Measurements from ENCODE around the gene DPF3.

DPF3 gene

GRCh38 chr14:72692696-72693095, 201.2 kb downstream of the DPF3 start:
- no peaks in the 10 kb centered on the region for H3K4me1 ChIP-seq (ENCODE audit: low read length)
- H3K9me2 ChIP-seq (replicated peaks; ENCODE audit: insufficient read depth, low read length), result no peaks in the 10 kb centered on the region
- H3K9me3 ChIP-seq (replicated peaks; ENCODE audit: insufficient read depth, low read length), result no peaks in the 10 kb centered on the region
- no peaks in the 10 kb centered on the region for H4K20me1 ChIP-seq (ENCODE audit: insufficient read depth, low read length)
- no peak overlapping the region for H3K4me2 ChIP-seq (ENCODE audit: low read depth, low read length)
- H3K79me2 ChIP-seq (ENCODE audit: low read length), result no peaks in the 10 kb centered on the region
- no peaks in the 10 kb centered on the region for H3F3A ChIP-seq (ENCODE audit: insufficient read depth, low read length)
- H3K4me3 ChIP-seq (ENCODE audit: low read length), result no peak overlapping the region
- no peaks in the 10 kb centered on the region for H3K27me3 ChIP-seq (replicated peaks; ENCODE audit: insufficient read depth, low read length)
- DNase-seq, result no peak
- no peaks in the 10 kb centered on the region; the same call in 1 of the 2 replicates for H3K36me3 ChIP-seq (replicated peaks; ENCODE audit: insufficient read depth, low read length)
- H3K9ac ChIP-seq (ENCODE audit: low read length), result no peak overlapping the region
- TF ChIP-seq EZH2 (optimal IDR thresholded peaks at IDR 0.05; ENCODE audit: low read depth, low read length), result no peak
- no peak for TF ChIP-seq EZH2phosphoT487 (IDR thresholded peaks at IDR 0.05; ENCODE audit: low read length)
- TF ChIP-seq CTCF (IDR thresholded peaks at IDR 0.05; ENCODE audit: low read length), result no peak
- no peak overlapping the region for H2AFZ ChIP-seq (ENCODE audit: low read length)
- H3K27ac ChIP-seq (ENCODE audit: low read length), result no peak overlapping the region

GRCh38 chr14:72690324-72690723, 203.6 kb downstream of the DPF3 start:
- TF ChIP-seq CTCF (IDR thresholded peaks at IDR 0.05; ENCODE audit: low read length) (no peak), EZH2phosphoT487 (IDR thresholded peaks at IDR 0.05; ENCODE audit: low read length) (no peak), EZH2 (optimal IDR thresholded peaks at IDR 0.05; ENCODE audit: low read depth, low read length) (no peak)
- H3K4me1 ChIP-seq (ENCODE audit: low read length), result no peaks in the 10 kb centered on the region
- H3K27me3 ChIP-seq (replicated peaks; ENCODE audit: insufficient read depth, low read length), result no peaks in the 10 kb centered on the region
- H3K9me3 ChIP-seq (replicated peaks; ENCODE audit: insufficient read depth, low read length), result no peaks in the 10 kb centered on the region
- no peak overlapping the region for H3K4me3 ChIP-seq (ENCODE audit: low read length)
- no peak overlapping the region for H2AFZ ChIP-seq (ENCODE audit: low read length)
- H3K27ac ChIP-seq (ENCODE audit: low read length), result no peak overlapping the region
- H4K20me1 ChIP-seq (ENCODE audit: insufficient read depth, low read length), result no peaks in the 10 kb centered on the region
- no peak overlapping the region for H3K9ac ChIP-seq (ENCODE audit: low read length)
- no peaks in the 10 kb centered on the region; the same call in 1 of the 2 replicates for H3K36me3 ChIP-seq (replicated peaks; ENCODE audit: insufficient read depth, low read length)
- no peak for DNase-seq
- H3F3A ChIP-seq (ENCODE audit: insufficient read depth, low read length), result no peaks in the 10 kb centered on the region
- no peak overlapping the region for H3K4me2 ChIP-seq (ENCODE audit: low read depth, low read length)
- H3K9me2 ChIP-seq (replicated peaks; ENCODE audit: insufficient read depth, low read length), result no peaks in the 10 kb centered on the region
- H3K79me2 ChIP-seq (ENCODE audit: low read length), result no peaks in the 10 kb centered on the region

- Histone ChIP-seq H3F3A (ENCODE audit: insufficient read depth, low read length) (no peaks in the 10 kb centered on the region), H3K79me2 (ENCODE audit: low read length) (no peaks in the 10 kb centered on the region), H3K36me3 (replicated peaks; ENCODE audit: insufficient read depth, low read length) (no peaks in the 10 kb centered on the region), H3K9me2 (replicated peaks; ENCODE audit: insufficient read depth, low read length) (no peaks in the 10 kb centered on the region), H3K27ac (ENCODE audit: low read length) (no peak overlapping the region), H3K9me3 (replicated peaks; ENCODE audit: insufficient read depth, low read length) (no peaks in the 10 kb centered on the region), H2AFZ (ENCODE audit: low read length) (no peak overlapping the region), H3K9ac (ENCODE audit: low read length) (no peak overlapping the region), H4K20me1 (ENCODE audit: insufficient read depth, low read length) (no peaks in the 10 kb centered on the region), H3K4me2 (ENCODE audit: low read depth, low read length) (no peak overlapping the region), H3K27me3 (replicated peaks; ENCODE audit: insufficient read depth, low read length) (no peaks in the 10 kb centered on the region), H3K4me3 (ENCODE audit: low read length) (no peak overlapping the region), H3K4me1 (ENCODE audit: low read length) (no peaks in the 10 kb centered on the region)
- TF ChIP-seq CTCF (IDR thresholded peaks at IDR 0.05; ENCODE audit: low read length) (no peak), EZH2 (optimal IDR thresholded peaks at IDR 0.05; ENCODE audit: low read depth, low read length) (no peak), EZH2phosphoT487 (IDR thresholded peaks at IDR 0.05; ENCODE audit: low read length) (no peak)
- no peak for DNase-seq
Observed at GRCh38 chr14:72688990-72689671, 204.8 kb downstream of the DPF3 start.
